Ishikawa (cell line): ENCODE data around the gene ESPNL.

Experiments
- CEBPB ChIP-seq: IDR thresholded peaks from 2 replicates; pipeline ENCODE4 v1.6.1; 2012
- CREB1 ChIP-seq: IDR thresholded peaks from 2 replicates; pipeline ENCODE4 v1.6.1; 2012; ENCODE audit warnings: low read depth
- EGR1 ChIP-seq: IDR thresholded peaks from 2 replicates; pipeline ENCODE4 v1.6.1; 2012
- EP300 ChIP-seq: IDR thresholded peaks from 2 replicates; pipeline ENCODE4 v1.6.1; 2012; ENCODE audit warnings: borderline replicate concordance
- FOXM1 ChIP-seq: IDR thresholded peaks from 2 replicates; pipeline ENCODE4 v1.6.1; 2012; ENCODE audit warnings: low read depth, borderline replicate concordance
- NFIC ChIP-seq: IDR thresholded peaks from 2 replicates; pipeline ENCODE4 v1.6.1; 2012
- RAD21 ChIP-seq: IDR thresholded peaks from 2 replicates; pipeline ENCODE4 v1.6.1; 2012; ENCODE audit warnings: low read depth
- TAF1 ChIP-seq: IDR thresholded peaks from 2 replicates; pipeline ENCODE4 v1.6.1; 2012; ENCODE audit warnings: low read depth, mild to moderate bottlenecking
- TF ChIP-seq, protein P1 (sequence below): IDR thresholded peaks from 2 replicates; pipeline ENCODE4 v1.6.1; 2012; ENCODE audit warnings: low read depth, mild to moderate bottlenecking
- TF ChIP-seq, protein P2 (sequence below): IDR thresholded peaks from 2 replicates; pipeline ENCODE4 v1.6.1; 2012

DNA sequence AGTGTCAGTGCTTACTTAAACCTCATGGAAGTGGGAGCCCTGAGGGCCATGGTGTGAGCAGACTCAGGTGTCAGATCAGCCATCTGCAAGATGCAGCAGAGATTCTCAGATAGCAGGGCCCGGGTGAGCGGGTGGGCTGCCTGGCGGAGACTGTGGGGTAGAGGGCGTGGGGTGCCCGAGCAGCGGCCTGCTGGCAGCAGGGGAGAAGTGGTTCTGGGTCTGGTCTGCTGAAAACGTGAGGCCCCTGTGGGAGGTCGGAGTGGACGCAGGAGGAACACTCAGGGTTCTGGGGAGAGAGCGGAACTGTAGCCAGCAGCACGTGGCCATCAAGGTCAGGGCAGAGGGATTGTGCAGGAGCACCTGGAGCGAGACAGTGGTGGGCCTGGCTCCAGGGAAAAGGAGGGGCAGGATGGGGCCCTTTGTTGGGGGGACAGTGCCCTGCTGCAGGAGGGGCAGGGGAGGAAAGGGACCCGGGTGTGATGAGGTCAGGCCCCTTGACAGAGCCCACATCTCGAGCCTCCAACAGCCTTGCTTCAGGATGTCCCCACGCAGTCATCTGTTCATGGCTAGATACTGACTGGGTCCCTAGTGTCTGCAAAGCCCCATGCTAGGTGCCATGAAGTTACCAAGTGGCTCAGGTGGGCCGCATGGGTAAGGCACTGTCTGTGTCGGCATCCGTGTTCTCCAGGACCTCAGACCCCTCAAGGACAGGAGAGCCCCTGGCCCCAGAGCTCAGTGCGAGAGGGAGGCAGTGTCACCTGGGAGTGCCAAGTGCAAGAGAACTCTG lies 2.7 kb upstream of the ESPNL start:
- TF ChIP-seq EP300 = no peak
- TF ChIP-seq, protein P1, sequence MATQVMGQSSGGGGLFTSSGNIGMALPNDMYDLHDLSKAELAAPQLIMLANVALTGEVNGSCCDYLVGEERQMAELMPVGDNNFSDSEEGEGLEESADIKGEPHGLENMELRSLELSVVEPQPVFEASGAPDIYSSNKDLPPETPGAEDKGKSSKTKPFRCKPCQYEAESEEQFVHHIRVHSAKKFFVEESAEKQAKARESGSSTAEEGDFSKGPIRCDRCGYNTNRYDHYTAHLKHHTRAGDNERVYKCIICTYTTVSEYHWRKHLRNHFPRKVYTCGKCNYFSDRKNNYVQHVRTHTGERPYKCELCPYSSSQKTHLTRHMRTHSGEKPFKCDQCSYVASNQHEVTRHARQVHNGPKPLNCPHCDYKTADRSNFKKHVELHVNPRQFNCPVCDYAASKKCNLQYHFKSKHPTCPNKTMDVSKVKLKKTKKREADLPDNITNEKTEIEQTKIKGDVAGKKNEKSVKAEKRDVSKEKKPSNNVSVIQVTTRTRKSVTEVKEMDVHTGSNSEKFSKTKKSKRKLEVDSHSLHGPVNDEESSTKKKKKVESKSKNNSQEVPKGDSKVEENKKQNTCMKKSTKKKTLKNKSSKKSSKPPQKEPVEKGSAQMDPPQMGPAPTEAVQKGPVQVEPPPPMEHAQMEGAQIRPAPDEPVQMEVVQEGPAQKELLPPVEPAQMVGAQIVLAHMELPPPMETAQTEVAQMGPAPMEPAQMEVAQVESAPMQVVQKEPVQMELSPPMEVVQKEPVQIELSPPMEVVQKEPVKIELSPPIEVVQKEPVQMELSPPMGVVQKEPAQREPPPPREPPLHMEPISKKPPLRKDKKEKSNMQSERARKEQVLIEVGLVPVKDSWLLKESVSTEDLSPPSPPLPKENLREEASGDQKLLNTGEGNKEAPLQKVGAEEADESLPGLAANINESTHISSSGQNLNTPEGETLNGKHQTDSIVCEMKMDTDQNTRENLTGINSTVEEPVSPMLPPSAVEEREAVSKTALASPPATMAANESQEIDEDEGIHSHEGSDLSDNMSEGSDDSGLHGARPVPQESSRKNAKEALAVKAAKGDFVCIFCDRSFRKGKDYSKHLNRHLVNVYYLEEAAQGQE = no peak
- TF ChIP-seq CEBPB = no peak
- TF ChIP-seq TAF1 = no peak
- TF ChIP-seq, protein P2, sequence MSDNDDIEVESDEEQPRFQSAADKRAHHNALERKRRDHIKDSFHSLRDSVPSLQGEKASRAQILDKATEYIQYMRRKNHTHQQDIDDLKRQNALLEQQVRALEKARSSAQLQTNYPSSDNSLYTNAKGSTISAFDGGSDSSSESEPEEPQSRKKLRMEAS = no peak
- no peak for TF ChIP-seq CREB1
- TF ChIP-seq RAD21 = no peak
- TF ChIP-seq NFIC = no peak
- no peak for TF ChIP-seq EGR1
- TF ChIP-seq FOXM1 = no peak
